Common myeloid progenitor, CD34-positive (primary cell): ENCODE results near the gene ATAD1.

Experiments
- CTCF ChIA-PET: fragments of 350-600 bp; sonication (Branson Sonifier 250); formaldehyde crosslinking; loops from one replicate; lab custom pipeline; 2021; ENCODE audit warnings: antibody characterized with exemption; lab: Charles Lee
- POLR2A ChIA-PET: fragments of 350-600 bp; sonication (Branson Sonifier 250); formaldehyde crosslinking; loops from one replicate; lab custom pipeline; 2021; ENCODE audit warnings: antibody characterized with exemption; lab: Charles Lee
- DNase-seq, 3 donors: peaks; one replicate each; pipeline versions ENCODE4 v3.0.0 to v3.0.0-alpha.2; 2013
- H3K27ac ChIP-seq, 2 experiments: 1 replicate in 1 of 2; 2 replicates in 1 of 2; pipeline ENCODE4 v1.7.0; 2013; ENCODE audit warnings: inconsistent platforms in 2 of 2, low read length in 2 of 2, mild to moderate bottlenecking in 2 of 2, low read depth in 1 of 2, moderate library complexity in 1 of 2; ENCODE audit not compliant: severe bottlenecking in 2 of 2, insufficient read depth in 1 of 2, poor library complexity in 1 of 2
- H3K27me3 ChIP-seq, 5 experiments: replicated peaks in 2 of 5; 1 replicate in 3 of 5; 2 replicates in 2 of 5; pipeline versions ENCODE4 v1.6.1 to v1.7.0; 2013; ENCODE audit warnings: low read length in 4 of 5, mild to moderate bottlenecking in 2 of 5, moderate library complexity in 2 of 5, inconsistent platforms in 1 of 5; ENCODE audit not compliant: insufficient read depth in 5 of 5, control insufficient read depth in 4 of 5
- H3K36me3 ChIP-seq, 4 experiments: 1 replicate in 2 of 4; 2 replicates in 2 of 4; pipeline versions ENCODE4 v1.6.1 to v1.7.0; 2013; ENCODE audit warnings: low read length in 3 of 4, control low read depth in 1 of 4, mild to moderate bottlenecking in 1 of 4; ENCODE audit not compliant: control insufficient read depth in 4 of 4, insufficient read depth in 4 of 4
- H3K4me1 ChIP-seq, 4 experiments: 1 replicate in 3 of 4; 2 replicates in 1 of 4; pipeline versions ENCODE4 v1.6.1 to v1.7.1; 2013; ENCODE audit warnings: low read length in 3 of 4, mild to moderate bottlenecking in 3 of 4, control low read depth in 1 of 4, inconsistent platforms in 1 of 4, moderate library complexity in 1 of 4; ENCODE audit not compliant: control insufficient read depth in 4 of 4, insufficient read depth in 4 of 4; ENCODE audit errors: control extremely low read depth in 1 of 4
- H3K4me3 ChIP-seq, 7 experiments: 1 replicate in 4 of 7; 2 replicates in 3 of 7; pipeline versions ENCODE4 v1.5.1 to v1.7.0; 2013; ENCODE audit warnings: mild to moderate bottlenecking in 7 of 7, low read length in 6 of 7, moderate library complexity in 6 of 7, inconsistent platforms in 2 of 7, low read depth in 2 of 7, control low read depth in 1 of 7; ENCODE audit not compliant: insufficient read depth in 4 of 7, control insufficient read depth in 1 of 7; ENCODE audit errors: extremely low read depth in 1 of 7
- H3K9me3 ChIP-seq, 5 experiments: 1 replicate in 4 of 5; 2 replicates in 1 of 5; pipeline versions ENCODE4 v1.6.1 to v1.7.1; 2013; ENCODE audit warnings: low read length in 4 of 5, mild to moderate bottlenecking in 2 of 5, inconsistent platforms in 1 of 5, low read depth in 1 of 5, moderate library complexity in 1 of 5; ENCODE audit not compliant: control insufficient read depth in 4 of 5, insufficient read depth in 2 of 5; ENCODE audit errors: control extremely low read depth in 1 of 5
- WGBS: methylation state at CpG from one replicate; pipeline ENCODE4 v1.1.5; 2013; ENCODE audit not compliant: insufficient coverage; 5-methylcytosine and 5-hydroxymethylcytosine counted together

The ATAD1 gene

DNA sequence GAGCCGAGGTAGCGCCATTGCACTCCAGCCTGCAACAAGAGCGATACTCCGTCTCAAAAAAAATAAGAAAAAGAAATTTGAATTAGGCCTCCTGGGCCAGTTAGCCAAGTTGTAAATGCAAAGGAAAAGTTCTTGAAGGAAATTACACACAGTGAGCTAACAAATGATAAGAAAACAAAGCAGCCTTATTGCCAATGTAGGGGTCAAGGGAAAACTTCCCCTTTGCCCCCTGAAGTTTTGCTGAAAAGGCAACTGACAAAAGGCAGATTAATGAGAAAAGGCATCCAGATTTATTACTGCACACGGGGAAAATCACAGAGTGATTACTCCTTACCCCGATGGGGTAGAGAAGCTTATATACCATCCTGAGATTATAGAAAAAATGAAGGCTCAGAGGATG is 88.1 kb downstream of the ATAD1 start:
- no peak for DNase-seq
- Histone ChIP-seq H3K27me3 (no peaks in the 10 kb centered on the region), H3K27ac (no peak overlapping the region), H3K4me1 (peaks cover 3 to 8% (median 4%) of the 10 kb centered on the region in 4 experiments), H3K4me3 (no peak overlapping the region), H3K36me3 (no peaks in the 10 kb centered on the region), H3K9me3 (no peaks in the 10 kb centered on the region)
- ChIA-PET CTCF (interaction anchor here (1.3 to 1.8 kb wide), 2 partner anchors 8 to 11 kb away, joined by 3 to 5 read pairs; no protein-coding TSS in a partner anchor), POLR2A (no interaction called here)
- 88% methylated on average over 6 of the region's 6 CpGs for WGBS

DNA sequence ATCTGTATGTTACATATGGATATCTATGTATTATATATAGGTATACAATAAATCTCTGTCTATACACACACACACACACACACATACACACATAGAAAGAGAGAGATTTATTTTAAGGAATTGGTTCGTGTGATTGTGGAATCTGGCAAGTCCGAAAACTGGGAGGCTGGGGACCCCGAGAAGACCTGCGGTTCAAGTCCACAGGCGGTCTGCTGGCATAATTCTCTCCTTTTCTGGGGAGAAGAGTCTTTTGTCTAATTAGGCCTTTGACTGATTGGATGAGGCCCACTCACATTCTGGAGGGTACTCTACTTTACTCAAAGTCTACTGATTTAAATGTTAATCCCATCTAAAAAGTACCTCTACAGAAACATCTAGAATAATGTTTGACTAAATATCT is 93.2 kb downstream of the ATAD1 start:
- ChIA-PET CTCF (no interaction called here), POLR2A (no interaction called here)
- no peak for DNase-seq
- Histone ChIP-seq H3K4me3 (no peak overlapping the region), H3K27ac (no peak overlapping the region), H3K4me1 (no peaks in the 10 kb centered on the region), H3K36me3 (no peaks in the 10 kb centered on the region), H3K9me3 (no peaks in the 10 kb centered on the region), H3K27me3 (no peaks in the 10 kb centered on the region)
- 100% methylated on average over 5 of the region's 5 CpGs for WGBS

- POLR2A ChIA-PET: no interaction called here
- no peaks in the 10 kb centered on the region for H3K36me3 ChIP-seq
- no peaks in the 10 kb centered on the region for H3K27me3 ChIP-seq
- no peaks in the 10 kb centered on the region for H3K9me3 ChIP-seq
- no peaks in the 10 kb centered on the region for H3K4me1 ChIP-seq
- no peak overlapping the region for H3K27ac ChIP-seq
- H3K4me3 ChIP-seq: no peak overlapping the region
- CTCF ChIA-PET: no interaction called here
- 74% methylated on average over 4 of the region's 6 CpGs for WGBS
- DNase-seq: no peak
Measured at GRCh38 chr10:87723500-87723899, 94.5 kb downstream of the ATAD1 start.

DNA sequence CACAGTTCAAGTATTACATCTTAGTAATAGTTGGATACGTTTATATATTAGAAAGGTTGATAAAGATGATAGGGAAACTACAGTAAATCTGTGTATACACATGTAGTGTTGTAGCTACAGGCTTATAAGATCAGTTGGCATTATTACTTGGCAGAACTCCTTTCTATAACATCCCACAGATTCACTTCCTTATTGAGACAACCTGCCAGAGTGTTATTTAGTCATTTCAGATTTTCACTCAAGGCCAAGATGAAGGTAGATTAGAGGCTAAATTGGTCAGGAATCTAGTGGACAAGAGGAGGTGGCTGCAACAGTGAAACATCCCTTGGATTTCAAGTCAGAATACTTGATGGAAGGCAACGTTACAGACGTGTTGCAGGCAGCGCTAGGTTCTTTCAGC is 95.3 kb downstream of the ATAD1 start:
- ChIA-PET CTCF (no interaction called here), POLR2A (no interaction called here)
- Histone ChIP-seq H3K27ac (no peak overlapping the region), H3K9me3 (no peaks in the 10 kb centered on the region), H3K4me3 (no peak overlapping the region), H3K27me3 (no peaks in the 10 kb centered on the region), H3K4me1 (no peaks in the 10 kb centered on the region), H3K36me3 (no peaks in the 10 kb centered on the region)
- WGBS: 84% methylated on average over 4 of the region's 4 CpGs
- no peak for DNase-seq

DNA sequence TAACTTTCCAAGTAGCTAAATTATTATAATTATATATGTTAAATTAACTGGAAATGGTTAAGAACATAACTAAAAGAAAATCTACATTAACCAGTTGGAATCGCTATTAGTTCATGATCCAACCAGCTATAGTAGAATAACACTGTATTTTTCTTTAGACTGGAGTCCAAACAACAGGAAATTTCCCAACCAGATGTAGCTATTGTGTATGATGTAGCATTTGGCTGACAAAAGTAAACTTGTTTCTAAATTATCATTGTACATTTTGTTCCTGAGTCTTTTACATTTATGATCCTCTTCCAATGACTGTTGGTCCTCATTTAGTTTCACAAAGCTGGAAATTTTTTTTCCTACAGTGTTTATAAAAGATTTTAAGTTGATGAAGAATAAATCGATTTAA is 96.2 kb downstream of the ATAD1 start:
- WGBS: 100% methylated on average over 1 of the region's 2 CpGs
- Histone ChIP-seq H3K27ac (no peak overlapping the region), H3K9me3 (no peaks in the 10 kb centered on the region), H3K36me3 (no peaks in the 10 kb centered on the region), H3K4me3 (no peak overlapping the region), H3K4me1 (no peaks in the 10 kb centered on the region), H3K27me3 (no peaks in the 10 kb centered on the region)
- CTCF ChIA-PET: interaction anchor here (1.0 to 1.6 kb wide), 2 partner anchors 9 to 37 kb away, joined by 3 read pairs; no protein-coding TSS in a partner anchor
- POLR2A ChIA-PET: no interaction called here
- no peak for DNase-seq

DNA sequence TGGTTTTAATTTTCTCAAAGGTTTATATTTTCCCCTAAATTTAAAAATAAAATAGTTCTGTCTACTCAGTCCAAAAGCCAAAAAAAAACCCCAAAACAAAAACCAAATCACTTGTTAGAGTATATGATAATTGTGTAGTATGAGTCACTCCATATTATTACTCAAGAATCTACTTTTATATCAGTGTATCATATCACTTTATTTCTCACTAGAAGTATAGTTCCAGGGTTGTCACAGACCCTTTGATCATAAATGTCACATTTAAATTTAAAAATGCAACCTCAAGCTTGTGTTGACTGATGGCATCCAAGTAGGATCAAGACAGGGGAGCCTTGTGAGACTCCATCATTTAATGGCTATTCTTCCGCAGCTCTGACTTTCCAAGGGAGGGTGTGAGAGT is 97.4 kb downstream of the ATAD1 start:
- CTCF ChIA-PET: interaction anchor here (1.6 kb wide), 1 partner anchor 36 kb away, joined by 3 read pairs; no protein-coding TSS in a partner anchor

DNA sequence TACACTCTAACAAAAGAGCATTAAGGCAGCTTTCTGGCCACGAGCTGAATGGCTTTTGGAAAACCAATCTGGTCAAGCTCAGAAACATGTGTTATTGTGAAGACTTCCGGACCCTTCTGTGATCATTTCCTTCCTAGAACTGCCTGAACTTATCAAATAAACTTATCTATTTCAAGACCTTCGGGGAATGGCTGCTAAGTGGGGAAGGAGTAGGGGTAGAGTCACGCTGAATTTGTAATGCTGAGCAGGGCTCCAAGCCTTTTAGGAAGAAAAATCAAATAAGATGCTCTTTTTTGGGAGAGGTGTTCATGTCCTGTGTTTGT is 101.7 kb downstream of the ATAD1 start:
- H3K9me3 ChIP-seq: no peaks in the 10 kb centered on the region
- no peak overlapping the region for H3K4me3 ChIP-seq
- peaks cover 4 to 10% (median 7%) of the 10 kb centered on the region in 4 experiments for H3K4me1 ChIP-seq
- CTCF ChIA-PET: interaction anchor here (1.0 kb wide), 2 partner anchors 17 to 57 kb away, joined by 4 read pairs; no protein-coding TSS in a partner anchor
- H3K27me3 ChIP-seq: no peaks in the 10 kb centered on the region
- no peak for DNase-seq
- H3K27ac ChIP-seq: no peak overlapping the region
- WGBS: 0% methylated on average over 1 of the region's 4 CpGs
- POLR2A ChIA-PET: no interaction called here
- no peaks in the 10 kb centered on the region for H3K36me3 ChIP-seq

More for the DNA sequence above, 97.4 kb downstream of the ATAD1 start:
- no CpG with 5 or more reads among the region's 1 CpG for WGBS
- DNase-seq: no peak
- H3K4me3 ChIP-seq: no peak overlapping the region
- POLR2A ChIA-PET: no interaction called here
- H3K36me3 ChIP-seq: no peaks in the 10 kb centered on the region
- H3K27ac ChIP-seq: no peak overlapping the region
- no peaks in the 10 kb centered on the region for H3K9me3 ChIP-seq
- H3K4me1 ChIP-seq: peaks cover 4 to 9% (median 7%) of the 10 kb centered on the region in 4 experiments
- no peaks in the 10 kb centered on the region for H3K27me3 ChIP-seq
